HT-29 (cell line): ENCODE data around the gene LRRC18. TPM values are rescaled to one million over a fixed set of nuclear protein-coding genes. Genes with fewer than 3 reads are reported as not detected.

ENCODE experiments used
- DNase-seq: peaks from one replicate; pipeline ENCODE4 v3.0.0-alpha.2; 2015; ENCODE audit warnings: low spot score
- small RNA-seq: library from RNA; depleted of rRNA; stranded (forward); fragments of <200 nt; gene quantifications from one replicate; pipeline ENCODE3, GENCODE V24; 2014
- total RNA-seq: library from RNA; depleted of rRNA; stranded (reverse); fragments of >200 nt; shearing (Covaris generic); gene quantifications from 2 replicates; pipeline ENCODE4 v1.2.3, GENCODE V29; 2014; rRNA removed

LRRC18 gene
- total RNA-seq, 1 experiment from 2014 or later = not detected

DNA sequence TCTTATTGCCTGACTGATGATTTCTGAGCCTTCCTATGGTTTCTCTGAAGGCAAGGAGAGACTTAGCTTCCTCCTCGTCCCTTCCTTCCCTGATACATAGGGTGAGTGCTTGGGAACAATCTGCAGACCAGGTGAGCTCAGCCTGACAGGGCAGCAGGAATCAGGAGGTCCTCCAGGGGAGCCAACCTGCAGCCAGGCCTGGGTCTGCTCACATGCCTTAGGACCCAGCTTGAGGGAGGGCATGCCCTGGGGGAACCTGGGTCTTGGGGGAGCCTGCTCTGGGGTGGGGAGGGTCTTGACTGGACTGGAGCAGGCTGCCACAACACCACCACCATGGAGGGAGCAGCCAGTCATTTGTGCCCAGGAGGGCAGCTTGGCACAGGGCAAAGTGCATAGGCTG is 57.7 kb downstream of the LRRC18 start:
- no peak for DNase-seq

DNA sequence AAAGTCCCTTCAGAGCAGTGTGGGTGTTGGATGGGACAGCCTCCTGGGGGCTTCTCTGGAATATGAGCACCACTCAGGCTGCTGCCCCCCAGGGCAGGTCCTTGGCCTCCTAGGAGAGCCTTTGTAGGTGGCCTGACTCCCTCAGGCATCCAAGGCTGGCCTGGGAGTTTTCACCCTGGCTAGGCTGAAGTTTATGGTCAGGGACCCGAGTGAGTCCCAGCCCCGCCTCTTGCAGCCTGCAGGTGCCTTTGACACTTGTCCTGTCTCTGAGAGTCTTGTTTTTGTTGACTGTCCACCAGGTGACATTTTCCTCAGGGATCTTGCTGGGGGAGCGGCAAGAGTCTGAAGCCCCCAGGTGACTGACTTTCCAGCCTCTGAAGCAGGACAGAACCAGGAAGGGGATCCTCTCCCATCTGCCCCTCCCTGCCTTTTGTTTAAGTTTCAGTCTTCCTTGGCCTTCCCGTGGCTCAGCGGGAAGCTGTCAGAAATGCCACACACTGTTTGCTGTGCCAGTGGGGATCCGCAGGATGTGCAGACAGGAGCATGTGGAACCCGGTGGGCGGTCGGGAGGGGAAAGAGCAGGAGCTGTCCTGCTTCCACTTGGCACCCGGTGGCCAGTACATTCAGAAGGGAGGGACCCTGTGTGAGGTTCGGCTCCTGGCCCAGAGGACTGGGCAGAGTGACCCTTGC is 59.5 kb downstream of the LRRC18 start:
- DNase-seq = no peak

- no peak for DNase-seq
These were observed 60.2 kb downstream of the LRRC18 start for GRCh38 chr10:48879451-48879850.

- DNase-seq = no peak
These were observed 61.5 kb downstream of the LRRC18 start for GRCh38 chr10:48878091-48878490.

- DNase-seq = no peak
These were observed 67.4 kb downstream of the LRRC18 start for GRCh38 chr10:48872234-48872633.

Small RNA genes lying within 50 kb of the gene (small RNA-seq; reads per million reads assigned to genes)
- not detected for gene MIR4294

Other genes with a start within 250 kb of the LRRC18 start
- gene VSTM4, start 175.7 kb upstream of the LRRC18 start, total RNA-seq = not detected in 2 replicates
- not detected in 2 replicates for gene FAM170B, start 194.2 kb upstream of the LRRC18 start, total RNA-seq
- gene TMEM273, start 248.6 kb upstream of the LRRC18 start, total RNA-seq = not detected in 2 replicates